Activated CD8-positive, alpha-beta memory T cell treated with anti-CD3 and anti-CD28 coated beads for 24 hours (primary cell): ENCODE results near the gene DCP1A.
"Not testable (repeated sequence)": the region's sequence is repeated elsewhere in the genome, so short reads cannot be mapped to it uniquely, and the experiment has no call there.

Experiments
- DNase-seq: peaks from one replicate; pipeline ENCODE4 v3.0.0-alpha.2; 2020

Gene DCP1A

GRCh38 chr3:53327986-53328385 is 19.4 kb downstream of the DCP1A start:
- not testable (repeated sequence) for DNase-seq

DNA sequence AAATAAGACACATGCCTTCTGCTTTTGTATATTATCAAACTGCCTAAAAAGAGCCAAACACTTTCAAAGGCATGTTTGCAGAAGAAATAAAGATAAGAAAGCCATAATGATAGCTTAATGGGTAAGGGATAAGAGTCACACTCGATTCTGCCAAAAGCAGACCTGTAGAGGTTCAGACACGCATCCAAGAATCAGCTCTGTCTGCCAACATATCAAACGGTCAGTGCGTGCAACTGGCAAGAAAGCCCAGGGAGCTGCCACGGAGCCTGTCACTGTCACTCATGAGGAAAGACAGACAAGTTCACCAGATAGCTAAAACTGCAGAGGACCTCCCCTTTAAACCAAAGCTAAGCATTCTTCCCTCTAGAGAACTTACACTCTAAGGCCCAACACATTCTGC is 23.2 kb downstream of the DCP1A start:
- no peak for DNase-seq

DNA sequence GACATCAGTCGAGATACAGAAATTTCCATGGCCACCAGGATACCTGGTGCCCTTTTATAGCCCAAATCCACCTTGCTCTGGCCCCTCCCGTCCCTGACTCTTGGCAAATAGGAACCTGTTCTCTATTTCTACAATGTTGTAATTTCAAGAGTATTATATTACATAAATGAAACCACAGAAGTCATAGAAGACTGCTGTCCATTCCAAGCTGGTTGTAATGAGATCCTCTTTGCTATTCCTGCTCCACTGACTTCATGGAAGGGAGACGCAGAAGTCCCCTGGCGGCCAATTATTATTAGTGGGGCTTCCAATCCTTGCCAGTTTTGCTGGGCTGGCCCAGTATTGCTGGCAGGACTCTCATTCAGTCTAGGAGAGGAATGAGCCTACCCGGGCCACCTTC is 26.6 kb downstream of the DCP1A start:
- DNase-seq = no peak

GRCh38 chr3:53318522-53318921 is 28.8 kb downstream of the DCP1A start:
- DNase-seq = no peak

DNA sequence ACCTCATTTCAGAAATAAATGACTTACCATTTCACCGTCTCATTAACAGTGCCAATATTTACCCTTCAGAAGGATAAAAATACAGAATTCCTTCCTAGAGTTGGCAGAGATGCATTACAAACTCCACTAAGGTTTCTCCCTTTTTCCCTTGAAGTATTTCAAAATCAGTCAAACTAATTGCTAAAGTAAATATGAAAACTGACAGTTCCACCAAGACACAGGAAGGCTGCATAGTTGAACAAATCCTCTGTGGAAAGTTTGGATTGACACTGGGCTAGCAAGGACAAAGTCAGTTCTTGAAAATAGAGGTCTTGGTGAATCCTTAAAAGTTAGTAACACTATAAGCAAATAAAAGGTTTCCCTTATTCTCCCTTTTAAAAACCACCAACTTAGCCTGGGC is 34.5 kb downstream of the DCP1A start:
- no peak for DNase-seq

DNA sequence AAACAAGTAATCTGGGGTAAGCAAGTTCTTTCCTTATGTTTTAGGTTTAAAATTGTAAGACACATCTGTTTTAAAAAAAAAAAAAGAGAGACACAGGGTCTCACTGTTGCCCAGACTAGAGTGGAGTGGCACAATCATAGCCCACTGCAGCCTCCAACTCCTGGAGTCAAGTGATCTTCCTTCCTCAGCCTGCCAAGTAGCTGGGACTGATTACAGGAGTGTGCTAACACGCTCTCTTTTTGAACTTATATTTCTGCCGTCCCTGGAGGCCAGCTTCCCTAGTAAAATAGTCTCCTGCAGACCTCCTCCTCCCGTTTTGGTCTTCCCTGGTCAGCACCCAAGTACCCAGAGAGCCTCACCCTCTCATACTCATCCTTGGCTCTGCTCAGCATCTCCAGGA is 35.5 kb downstream of the DCP1A start:
- no peak for DNase-seq

GRCh38 chr3:53303957-53304356 is 43.4 kb downstream of the DCP1A start:
- DNase-seq = no peak

GRCh38 chr3:53303549-53303948 is 43.8 kb downstream of the DCP1A start:
- no peak for DNase-seq

GRCh38 chr3:53300826-53301225 is 46.5 kb downstream of the DCP1A start:
- no peak for DNase-seq

- not testable (repeated sequence) for DNase-seq
These were observed 47.7 kb downstream of the DCP1A start for GRCh38 chr3:53299611-53300023.

DNA sequence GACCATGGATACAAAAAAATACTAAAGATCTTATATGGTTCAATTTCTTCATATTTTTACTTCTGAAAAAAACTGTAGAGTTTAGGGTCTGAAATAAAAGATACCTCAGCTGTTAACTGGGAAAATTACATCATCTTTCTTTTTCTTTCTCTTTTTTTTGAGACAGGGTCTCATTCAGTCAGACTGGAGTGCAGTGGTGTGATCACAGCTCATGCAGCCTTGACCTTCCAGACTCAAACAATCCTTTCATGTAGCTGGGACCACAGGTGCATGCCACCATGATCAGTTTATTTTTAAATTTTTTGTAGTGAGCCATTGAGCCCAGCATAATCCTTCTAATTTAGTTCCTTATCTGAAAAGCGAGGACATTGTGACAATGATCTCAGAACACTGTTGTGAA is 51.9 kb downstream of the DCP1A start:
- no peak for DNase-seq

- DNase-seq = no peak
These were observed 53.5 kb downstream of the DCP1A start for GRCh38 chr3:53293867-53294266.

- no peak for DNase-seq
These were observed 59.1 kb downstream of the DCP1A start for GRCh38 chr3:53288214-53288613.

GRCh38 chr3:53287131-53287629 is 60.2 kb downstream of the DCP1A start:
- no peak for DNase-seq

- DNase-seq = no peak
These were observed 60.6 kb downstream of the DCP1A start for GRCh38 chr3:53286727-53287126.

DNA sequence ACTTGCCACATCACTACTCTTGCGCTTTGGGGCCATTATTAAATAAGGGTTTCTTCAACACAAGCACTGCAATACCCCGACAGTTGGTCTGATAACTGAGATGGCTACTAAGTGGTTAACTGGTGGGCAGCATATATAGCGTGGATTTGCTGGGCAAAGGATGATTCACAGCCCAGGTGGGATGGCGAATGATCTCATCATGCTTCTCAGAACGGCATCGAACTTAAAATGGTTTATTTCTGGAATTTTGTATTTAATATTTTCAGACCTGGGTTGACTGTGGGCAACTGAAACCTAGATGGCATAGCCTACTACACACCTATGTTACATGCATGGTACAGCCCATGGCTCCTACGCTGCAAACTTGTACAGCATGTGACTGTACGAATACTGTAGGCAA is 64.8 kb downstream of the DCP1A start:
- no peak for DNase-seq

GRCh38 chr3:53278667-53279066 is 68.7 kb downstream of the DCP1A start:
- DNase-seq = no peak

DNA sequence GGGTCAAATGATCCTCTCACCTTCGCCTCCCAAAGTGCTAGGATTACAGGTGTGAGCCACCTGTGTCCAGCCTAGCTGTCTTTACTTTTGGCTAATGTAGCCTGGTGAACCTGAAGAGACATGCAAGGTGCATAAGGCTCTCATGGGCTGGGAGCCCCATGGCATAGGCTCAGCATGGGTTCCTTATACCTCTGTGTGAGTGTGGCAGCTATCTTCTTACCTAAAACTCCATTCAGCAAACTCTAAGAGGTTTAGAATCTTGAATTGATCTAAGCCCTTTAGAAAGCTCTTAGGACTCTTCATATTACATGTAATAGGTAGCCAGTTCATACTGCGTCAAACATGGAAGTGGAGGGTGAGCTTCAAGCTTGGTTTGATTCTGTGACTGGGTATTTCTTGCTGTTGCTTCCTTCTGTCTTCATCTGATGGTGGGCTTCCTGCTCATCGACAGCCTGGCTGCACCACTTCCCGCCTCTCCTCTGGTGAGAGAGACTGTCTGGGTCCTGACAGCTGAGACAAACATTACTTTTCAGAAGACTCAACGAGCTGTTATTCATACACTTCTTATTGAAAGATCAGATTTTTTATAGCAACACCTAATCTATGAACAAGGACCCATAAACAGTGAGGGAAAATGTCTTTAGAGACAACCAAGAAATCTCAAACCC is 72.3 kb downstream of the DCP1A start:
- DNase-seq = no peak

- no peak for DNase-seq
These were observed 74.1 kb downstream of the DCP1A start for GRCh38 chr3:53273146-53273670.

DNA sequence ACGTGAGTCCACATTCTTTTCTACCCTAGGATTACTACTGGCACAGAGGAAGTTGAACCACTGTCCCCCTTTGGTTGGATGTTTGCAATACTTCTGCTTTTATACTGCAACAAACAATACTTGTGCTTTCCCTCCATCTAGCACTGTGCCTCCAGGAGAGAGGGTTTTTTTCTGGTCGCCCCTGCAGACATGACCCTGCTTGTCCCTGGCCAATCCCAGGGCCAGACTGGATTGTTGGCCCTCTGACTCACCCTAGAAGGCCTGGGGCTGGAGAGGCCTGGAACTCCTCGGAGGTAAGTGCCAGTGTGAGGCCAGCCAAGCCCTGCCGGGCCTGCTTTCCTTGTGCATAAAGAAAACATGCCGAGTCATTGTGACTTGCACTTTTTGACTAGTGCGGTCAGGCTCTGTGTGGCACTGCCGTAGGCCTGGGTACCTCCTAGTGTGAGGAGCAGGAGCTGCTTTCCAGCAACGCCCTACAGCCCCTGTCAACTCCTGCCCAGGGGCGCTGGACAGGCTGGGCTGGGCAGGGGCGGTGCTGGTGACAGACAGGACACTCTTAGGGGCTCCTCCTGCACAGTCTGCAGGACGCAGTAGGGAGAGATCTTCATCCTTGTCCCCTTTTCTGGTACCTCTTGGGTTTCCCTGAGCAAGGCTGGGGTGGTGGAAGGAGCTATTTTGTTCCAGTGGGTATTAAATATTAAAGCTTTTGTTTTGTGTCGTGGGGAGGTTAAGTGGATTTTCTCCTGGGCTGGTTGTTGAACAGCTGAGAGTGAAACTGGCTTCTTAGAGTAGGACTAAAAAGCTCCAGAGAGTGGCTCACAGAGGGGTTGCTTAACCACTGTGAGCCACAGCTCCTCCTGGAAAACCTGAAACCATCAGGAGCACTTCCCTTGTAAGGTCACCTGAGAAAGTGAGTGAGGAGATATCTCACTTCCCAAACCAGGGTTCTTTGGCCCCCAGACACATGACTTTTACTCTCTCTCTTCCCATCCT is 77.2 kb downstream of the DCP1A start:
- no peak for DNase-seq

GRCh38 chr3:53269193-53269592 is 78.2 kb downstream of the DCP1A start:
- DNase-seq = not testable (repeated sequence)

DNA sequence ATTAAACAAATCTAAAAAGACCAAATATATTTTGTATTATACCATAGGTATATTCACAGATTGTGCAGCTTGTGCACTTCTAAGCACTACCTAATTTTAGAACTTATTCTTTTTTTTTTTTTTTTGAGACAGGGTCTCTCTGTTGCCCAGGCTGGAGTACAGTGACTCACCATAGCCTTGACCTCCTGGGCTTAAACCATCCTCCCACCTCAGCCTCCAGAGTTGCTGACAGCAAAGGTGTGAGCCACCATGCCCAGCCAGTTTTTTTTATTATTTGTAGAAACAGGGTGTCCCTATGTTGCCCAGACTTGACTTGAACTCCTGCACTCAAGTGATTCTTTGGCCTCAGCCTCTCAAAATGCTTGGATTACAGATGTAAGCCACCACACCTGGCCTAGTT is 79.6 kb downstream of the DCP1A start:
- DNase-seq = no peak

DNA sequence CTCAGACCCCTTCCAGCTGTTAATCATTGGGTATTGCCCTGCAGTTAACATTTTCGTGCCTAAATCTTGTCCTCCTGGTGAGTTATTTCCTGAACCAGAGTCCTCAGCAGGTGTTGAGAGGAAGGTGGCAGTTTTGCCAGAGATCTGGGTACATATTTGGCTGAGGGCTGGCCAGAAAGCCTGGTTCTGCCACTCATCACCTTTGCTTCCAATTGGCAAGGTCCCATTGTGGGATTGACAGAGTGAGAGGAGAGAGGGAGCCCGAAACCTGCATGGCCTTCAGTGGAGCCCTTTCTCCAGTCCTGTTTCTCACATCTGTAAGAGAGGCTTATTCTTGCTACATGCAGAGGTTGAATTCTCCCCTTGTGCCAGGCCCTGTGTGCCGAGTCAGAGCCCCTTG is 82.6 kb downstream of the DCP1A start:
- no peak for DNase-seq

DNA sequence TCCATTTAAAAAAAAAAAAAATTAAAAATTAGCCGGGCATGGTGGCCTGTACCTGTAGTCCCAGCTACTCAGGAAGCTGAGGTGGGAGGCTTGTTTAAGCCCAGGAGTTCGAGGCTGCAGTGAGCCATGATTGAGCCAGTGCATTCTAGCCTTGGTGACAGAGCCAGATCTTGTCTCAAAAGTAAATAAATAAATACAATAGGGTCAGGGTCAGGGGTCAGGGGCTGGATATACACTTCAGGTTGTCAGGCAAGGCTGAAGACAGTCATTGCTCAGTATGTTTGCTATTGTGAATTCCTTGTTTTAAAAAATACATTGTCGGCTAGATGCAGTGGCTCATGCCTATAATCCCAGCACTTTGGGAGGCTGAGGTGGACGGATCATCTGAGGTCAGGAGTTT is 83.4 kb downstream of the DCP1A start:
- DNase-seq = no peak
